Erythroblast (primary cell): Measurements from ENCODE around the gene SENP5.

ENCODE experiments used
- GATA1 ChIP-seq: IDR thresholded peaks from 2 replicates; pipeline ENCODE4 v1.6.1; 2011; ENCODE audit warnings: low read depth, mild to moderate bottlenecking, control low read depth, low read length, moderate library complexity
- POLR2A ChIP-seq: IDR thresholded peaks from 2 replicates; pipeline ENCODE4 v1.6.1; 2011; ENCODE audit warnings: mild to moderate bottlenecking, low read length

DNA sequence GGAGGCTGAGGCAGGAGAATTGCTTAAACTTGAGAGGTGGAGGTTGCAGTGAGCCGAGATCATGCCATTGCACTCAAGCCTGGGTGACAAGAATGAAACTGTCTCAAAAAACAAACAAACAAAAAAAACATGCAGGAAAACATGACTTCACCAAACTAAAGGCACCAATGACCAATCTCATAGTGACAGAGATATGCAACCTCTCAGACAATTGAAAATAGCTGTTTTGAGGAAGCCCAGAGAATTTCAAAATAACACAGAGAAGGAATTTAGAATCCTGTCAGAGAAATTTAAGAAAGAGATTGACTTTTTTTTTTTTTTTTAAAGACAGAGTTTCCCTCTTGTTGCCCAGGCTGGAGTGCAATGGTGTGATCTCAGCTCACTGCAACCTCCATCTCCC is 48.5 kb downstream of the SENP5 start:
- TF ChIP-seq POLR2A (no peak), GATA1 (no peak)
